Lung (tissue), 12 donors: Measurements from ENCODE around the gene PPP1R27. TPM values are rescaled to one million over a fixed set of nuclear protein-coding genes. Genes with fewer than 3 reads are reported as not detected.

Source experiments
- ATAC-seq: fragments of 200-7000 bp; cut with Tn5 transposase; one replicate; pipeline ENCODE4 v1.9.1; 2020; ENCODE audit warnings: moderate number of reproducible peaks; ENCODE audit not compliant: insufficient read depth, low FRiP score
- DNase-seq, 3 donors: peaks; one replicate each; pipeline ENCODE4 v3.0.0-alpha.2; 2013 to 2017
- H3K27ac ChIP-seq, 2 donors: one replicate each; pipeline ENCODE4 v1.5.1; 2013; ENCODE audit warnings: mild to moderate bottlenecking in 2 of 2, moderate library complexity in 2 of 2, control low read depth in 1 of 2, inconsistent platforms in 1 of 2, low read depth in 1 of 2, low read length in 1 of 2
- H3K27me3 ChIP-seq, 3 donors: one replicate each; pipeline ENCODE4 v1.5.1; 2013; ENCODE audit warnings: low read length in 2 of 3; ENCODE audit not compliant: control insufficient read depth in 3 of 3, insufficient read depth in 3 of 3
- H3K36me3 ChIP-seq, 4 donors: one replicate each; pipeline ENCODE4 v1.5.1; 2013; ENCODE audit warnings: low read length in 4 of 4, mild to moderate bottlenecking in 1 of 4, moderate library complexity in 1 of 4; ENCODE audit not compliant: control insufficient read depth in 4 of 4, insufficient read depth in 4 of 4
- H3K4me1 ChIP-seq, 5 donors: one replicate each; pipeline ENCODE4 v1.5.1; 2013; ENCODE audit warnings: low read length in 5 of 5, mild to moderate bottlenecking in 2 of 5, moderate library complexity in 1 of 5; ENCODE audit not compliant: control insufficient read depth in 5 of 5, insufficient read depth in 5 of 5
- H3K4me3 ChIP-seq: one replicate; pipeline ENCODE4 v1.5.1; 2013; ENCODE audit warnings: mild to moderate bottlenecking, control low read depth, moderate library complexity
- H3K9ac ChIP-seq, 2 donors: one replicate each; pipeline ENCODE4 v1.5.1; 2013; ENCODE audit warnings: low read length in 2 of 2, control low read depth in 1 of 2; ENCODE audit not compliant: insufficient read depth in 1 of 2
- H3K9me3 ChIP-seq, 4 donors: one replicate each; pipeline ENCODE4 v1.5.1; 2013; ENCODE audit warnings: low read length in 3 of 4, mild to moderate bottlenecking in 1 of 4, moderate library complexity in 1 of 4; ENCODE audit not compliant: control insufficient read depth in 4 of 4, insufficient read depth in 3 of 4
- WGBS, 2 donors: extraction: QIAGEN DNeasy Blood & Tissue Kit; methylation state at CpG; one replicate each; pipeline ENCODE4 v1.1.7; 2013; 5-methylcytosine and 5-hydroxymethylcytosine counted together
- polyA plus RNA-seq, 2 donors: library from polyadenylated mRNA; stranded (reverse); fragments of 200-250 nt; gene quantifications; one replicate each; pipeline ENCODE4 v1.2.1, GENCODE V29; 2013
- total RNA-seq, 2 donors: library from RNA; depleted of rRNA in 1 of 2; stranded (reverse); fragments of >200 nt in 1 of 2; gene quantifications; one replicate each; pipeline ENCODE4 v1.2.1, GENCODE V29; 2014 to 2021
- TF ChIP-seq, protein P1 (sequence below): IDR thresholded peaks from 2 replicates; pipeline ENCODE4 v1.5.1; 2012; ENCODE audit warnings: mild to moderate bottlenecking; ENCODE audit errors: control extremely low read depth, extremely low read depth
- donor health status: control.
- donor health status: control.
- donor health status: Bipolar disorder and iron deficiency.
- donor health status: healthy.
- donor health status: DM: yes; HTN: yes; CAD: no.

The PPP1R27 gene
- total and polyA plus RNA-seq, 4 donors = 0.13 TPM; not detected in 3

DNA sequence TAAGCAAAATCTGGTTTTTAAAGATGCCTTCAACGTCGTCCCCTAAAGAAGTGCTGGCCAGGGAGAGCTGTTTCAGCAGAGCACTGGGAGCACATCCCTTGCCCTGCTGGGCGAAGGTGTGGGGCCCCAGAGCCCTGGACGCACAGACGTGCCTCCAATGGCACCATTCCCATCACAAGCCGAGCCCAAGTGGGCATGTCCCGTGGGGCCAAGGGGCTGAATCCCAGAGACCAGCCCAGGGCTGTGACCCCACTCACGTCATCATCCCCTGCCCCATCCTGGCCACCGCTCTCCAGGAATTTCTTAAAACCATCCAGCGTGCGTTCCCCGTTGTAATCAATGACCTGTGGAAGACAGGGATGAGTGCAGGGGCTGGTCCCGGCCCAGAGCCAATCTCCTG lies 10.0 kb upstream of the PPP1R27 start:
- ATAC-seq (no peak), DNase-seq (no peak)
- Histone ChIP-seq H3K9me3 (no peaks in the 10 kb centered on the region), H3K27ac (no peak overlapping the region), H3K4me3 (no peak overlapping the region), H3K36me3 (peaks cover 8 to 60% (median 34%) of the 10 kb centered on the region in 4 donors), H3K4me1 (peaks cover 0 to 4% (median 0%) of the 10 kb centered on the region in 5 donors), H3K27me3 (no peaks in the 10 kb centered on the region), H3K9ac (no peak overlapping the region)
- 93 to 94% methylated on average over 13 of the region's 13 CpGs for whole genome bisulfite sequencing, 2 donors
- TF ChIP-seq, protein P1, sequence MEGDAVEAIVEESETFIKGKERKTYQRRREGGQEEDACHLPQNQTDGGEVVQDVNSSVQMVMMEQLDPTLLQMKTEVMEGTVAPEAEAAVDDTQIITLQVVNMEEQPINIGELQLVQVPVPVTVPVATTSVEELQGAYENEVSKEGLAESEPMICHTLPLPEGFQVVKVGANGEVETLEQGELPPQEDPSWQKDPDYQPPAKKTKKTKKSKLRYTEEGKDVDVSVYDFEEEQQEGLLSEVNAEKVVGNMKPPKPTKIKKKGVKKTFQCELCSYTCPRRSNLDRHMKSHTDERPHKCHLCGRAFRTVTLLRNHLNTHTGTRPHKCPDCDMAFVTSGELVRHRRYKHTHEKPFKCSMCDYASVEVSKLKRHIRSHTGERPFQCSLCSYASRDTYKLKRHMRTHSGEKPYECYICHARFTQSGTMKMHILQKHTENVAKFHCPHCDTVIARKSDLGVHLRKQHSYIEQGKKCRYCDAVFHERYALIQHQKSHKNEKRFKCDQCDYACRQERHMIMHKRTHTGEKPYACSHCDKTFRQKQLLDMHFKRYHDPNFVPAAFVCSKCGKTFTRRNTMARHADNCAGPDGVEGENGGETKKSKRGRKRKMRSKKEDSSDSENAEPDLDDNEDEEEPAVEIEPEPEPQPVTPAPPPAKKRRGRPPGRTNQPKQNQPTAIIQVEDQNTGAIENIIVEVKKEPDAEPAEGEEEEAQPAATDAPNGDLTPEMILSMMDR = no peak

GRCh38 chr17:81844327-81844851 lies 9.5 kb upstream of the PPP1R27 start:
- Histone ChIP-seq H3K9me3 (no peaks in the 10 kb centered on the region), H3K4me3 (no peak overlapping the region), H3K27ac (no peak overlapping the region), H3K27me3 (no peaks in the 10 kb centered on the region), H3K4me1 (peaks cover 0 to 4% (median 0%) of the 10 kb centered on the region in 5 donors), H3K36me3 (peaks cover 8 to 58% (median 34%) of the 10 kb centered on the region in 4 donors), H3K9ac (no peak overlapping the region)
- DNase-seq (no peak), ATAC-seq (no peak)
- 91% methylated on average over 14 of the region's 14 CpGs for WGBS, 2 donors
- TF ChIP-seq, protein P1 = no peak

- no peak for ATAC-seq
- Histone ChIP-seq H3K4me3 (no peak overlapping the region), H3K9me3 (no peaks in the 10 kb centered on the region), H3K27ac (no peak overlapping the region), H3K4me1 (peaks cover 0 to 4% (median 0%) of the 10 kb centered on the region in 5 donors), H3K36me3 (peaks cover 8 to 56% (median 34%) of the 10 kb centered on the region in 4 donors), H3K9ac (no peak overlapping the region), H3K27me3 (no peaks in the 10 kb centered on the region)
- 74 to 89% methylated on average over 30 of the region's 30 CpGs for WGBS, 2 donors
- TF ChIP-seq, protein P1 = no peak
- no peak for DNase-seq
Measured at GRCh38 chr17:81843713-81844326, 9.0 kb upstream of the PPP1R27 start.
